LNCaP clone FGC (cell line): ENCODE measurements around the gene ANO10.

Experiments
- DNase-seq: peaks from one replicate; pipeline ENCODE4 v3.0.0-alpha.2; 2011; ENCODE audit warnings: low read depth
- H3K4me3 ChIP-seq: 2 replicates; pipeline ENCODE4 v1.5.1; 2011; ENCODE audit warnings: mild to moderate bottlenecking, low read depth, low read length, control low read depth
- CTCF ChIP-seq: IDR thresholded peaks from 2 replicates; pipeline ENCODE4 v1.5.1; 2012; ENCODE audit warnings: mild to moderate bottlenecking; ENCODE audit not compliant: control insufficient read depth, insufficient read depth; ENCODE audit errors: extremely low read depth

Gene ANO10

GRCh38 chr3:43372809-43373559 is 248.8 kb downstream of the ANO10 start:
- H3K4me3 ChIP-seq, result no peak overlapping the region

GRCh38 chr3:43372007-43372740 is 249.6 kb downstream of the ANO10 start:
- no peak for DNase-seq
- no peak for TF ChIP-seq CTCF
- no peak overlapping the region for H3K4me3 ChIP-seq

More at GRCh38 chr3:43372809-43373559, 248.8 kb downstream of the ANO10 start:
- no peak for DNase-seq
- no peak for TF ChIP-seq CTCF

GRCh38 chr3:43371494-43371893 is 250.3 kb downstream of the ANO10 start:
- DNase-seq, result no peak
- no peak for TF ChIP-seq CTCF
- no peak overlapping the region for H3K4me3 ChIP-seq

GRCh38 chr3:43370293-43370980 is 251.4 kb downstream of the ANO10 start:
- H3K4me3 ChIP-seq, result no peak overlapping the region
- TF ChIP-seq CTCF, result no peak
- no peak for DNase-seq

GRCh38 chr3:43369404-43370292 is 252.2 kb downstream of the ANO10 start:
- no peak for TF ChIP-seq CTCF
- no peak for DNase-seq

GRCh38 chr3:43366885-43367284 is 254.9 kb downstream of the ANO10 start:
- no peak for DNase-seq
- no peak for TF ChIP-seq CTCF
- H3K4me3 ChIP-seq, result no peak overlapping the region

More at GRCh38 chr3:43369404-43370292, 252.2 kb downstream of the ANO10 start:
- no peak overlapping the region for H3K4me3 ChIP-seq
